ENCODE results near the gene LARGE1.

LARGE1 gene

GRCh38 chr22:33330534-33330933 lies 589.7 kb downstream of the LARGE1 start:
- H3K4me3 ChIP-seq (ENCODE audit: low read depth, low read length): no peak overlapping the region
- no peak for TF ChIP-seq CTCF (IDR thresholded peaks at IDR 0.05; ENCODE audit: low read depth, low read length)

GRCh38 chr22:33329398-33329797 lies 590.9 kb downstream of the LARGE1 start:
- no peak for TF ChIP-seq CTCF (IDR thresholded peaks at IDR 0.05; ENCODE audit: low read depth, low read length)
- H3K4me3 ChIP-seq (ENCODE audit: low read depth, low read length): no peak overlapping the region

- no peak overlapping the region for H3K4me3 ChIP-seq (ENCODE audit: low read depth, low read length)
- no peak for TF ChIP-seq CTCF (IDR thresholded peaks at IDR 0.05; ENCODE audit: low read depth, low read length)
Observed at GRCh38 chr22:33328789-33329296, 591.4 kb downstream of the LARGE1 start.

- TF ChIP-seq CTCF (IDR thresholded peaks at IDR 0.05; ENCODE audit: low read depth, low read length): no peak
- no peak overlapping the region for H3K4me3 ChIP-seq (ENCODE audit: low read depth, low read length)
Observed at GRCh38 chr22:33327348-33327860, 592.9 kb downstream of the LARGE1 start.

GRCh38 chr22:33326540-33327295 lies 593.6 kb downstream of the LARGE1 start:
- H3K4me3 ChIP-seq (ENCODE audit: low read depth, low read length): no peak overlapping the region
- no peak for TF ChIP-seq CTCF (IDR thresholded peaks at IDR 0.05; ENCODE audit: low read depth, low read length)

- no peak overlapping the region for H3K4me3 ChIP-seq (ENCODE audit: low read depth, low read length)
- no peak for TF ChIP-seq CTCF (IDR thresholded peaks at IDR 0.05; ENCODE audit: low read depth, low read length)
Observed at GRCh38 chr22:33325232-33326004, 594.9 kb downstream of the LARGE1 start.

GRCh38 chr22:33324228-33324627 lies 596.0 kb downstream of the LARGE1 start:
- TF ChIP-seq CTCF (IDR thresholded peaks at IDR 0.05; ENCODE audit: low read depth, low read length): no peak

More at GRCh38 chr22:33324228-33324627, 596.0 kb downstream of the LARGE1 start:
- H3K4me3 ChIP-seq (ENCODE audit: low read depth, low read length): no peak overlapping the region
